WTC11 (cell line): ENCODE measurements around the gene CHST5. TPM values are rescaled to one million over a fixed set of nuclear protein-coding genes. Genes with fewer than 3 reads are reported as not detected.
"Not testable (repeated sequence)": the region's sequence is repeated elsewhere in the genome, so short reads cannot be mapped to it uniquely, and the experiment has no call there.

ENCODE experiments used
- ATAC-seq: fragments of 200-7000 bp; cut with Tn5 transposase; 2 replicates; pipeline ENCODE4 v1.10.0; 2021; ENCODE audit warnings: mild to moderate bottlenecking, moderate library complexity
- CTCF ChIA-PET: fragments of 300-600 bp; sonication (Branson Sonifier 250); formaldehyde crosslinking; loops from one replicate; lab custom pipeline; 2021; ENCODE audit warnings: antibody characterized with exemption; lab: Charles Lee
- POLR2A ChIA-PET: fragments of 350-600 bp; sonication (Branson Sonifier 250); formaldehyde crosslinking; loops from one replicate; lab custom pipeline; 2021; ENCODE audit warnings: antibody characterized with exemption; lab: Charles Lee
- DNase-seq: peaks from one replicate; pipeline ENCODE4 v3.0.0; 2021; ENCODE audit warnings: low spot score
- H3K27ac Mint-ChIP-seq: 2 replicates; pipeline ENCODE4 v1.8.0; 2021; ENCODE audit warnings: mixed read lengths
- H3K27me3 Mint-ChIP-seq: 2 replicates; pipeline ENCODE4 v1.8.0; 2021; ENCODE audit warnings: low read depth, mild to moderate bottlenecking, moderate library complexity, mixed read lengths
- H3K36me3 Mint-ChIP-seq: 2 replicates; pipeline ENCODE4 v1.8.0; 2021; ENCODE audit warnings: mixed read lengths
- H3K4me1 Mint-ChIP-seq: 2 replicates; pipeline ENCODE4 v1.8.0; 2022; ENCODE audit warnings: mixed read lengths
- H3K4me3 Mint-ChIP-seq: 2 replicates; pipeline ENCODE4 v1.8.0; 2021; ENCODE audit warnings: mild to moderate bottlenecking, moderate library complexity, mixed read lengths
- H3K9me3 Mint-ChIP-seq: 2 replicates; pipeline ENCODE4 v1.8.0; 2021; ENCODE audit warnings: mixed read lengths
- CREM ChIP-seq: sonication (generic); formaldehyde crosslinking; IDR thresholded peaks from 2 replicates; pipeline ENCODE4 v1.8.1; 2022; ENCODE audit warnings: mild to moderate bottlenecking, missing genetic modification reagents, moderate library complexity
- EMX1 ChIP-seq: fragments of 250-450 bp; sonication (Bioruptor Pico); IDR thresholded peaks from 2 replicates; pipeline ENCODE4 v1.8.0; 2021; ENCODE audit warnings: mild to moderate bottlenecking
- JAZF1 ChIP-seq: fragments of 250-450 bp; sonication (Bioruptor Pico); IDR thresholded peaks from 2 replicates; pipeline ENCODE4 v1.9.0; 2021; ENCODE audit warnings: moderate library complexity, mild to moderate bottlenecking, inconsistent platforms
- MXD4 ChIP-seq: fragments of 250-450 bp; sonication (Bioruptor Pico); IDR thresholded peaks from 2 replicates; pipeline ENCODE4 v1.8.0; 2021; ENCODE audit warnings: mild to moderate bottlenecking, moderate library complexity, borderline replicate concordance
- NR3C1 ChIP-seq: sonication (generic); formaldehyde crosslinking; conservative IDR thresholded peaks from 2 replicates; pipeline ENCODE4 v1.8.1; 2023; ENCODE audit warnings: low read depth, mild to moderate bottlenecking, missing genetic modification reagents
- RELA ChIP-seq: sonication (generic); formaldehyde crosslinking; IDR thresholded peaks from 2 replicates; pipeline ENCODE4 v1.8.1; 2022; ENCODE audit warnings: missing genetic modification reagents, mild to moderate bottlenecking, borderline replicate concordance
- TEAD4 ChIP-seq: sonication (generic); formaldehyde crosslinking; IDR thresholded peaks from 2 replicates; pipeline ENCODE4 v1.8.0; 2022; ENCODE audit warnings: mild to moderate bottlenecking, missing genetic modification reagents
- ZNF121 ChIP-seq: sonication (generic); formaldehyde crosslinking; IDR thresholded peaks from 2 replicates; pipeline ENCODE4 v1.8.0; 2023; ENCODE audit warnings: missing genetic modification reagents
- ZNF219 ChIP-seq: sonication (generic); formaldehyde crosslinking; IDR thresholded peaks from 2 replicates; pipeline ENCODE4 v1.8.0; 2023; ENCODE audit warnings: missing genetic modification reagents, mild to moderate bottlenecking, borderline replicate concordance
- ZNF263 ChIP-seq: sonication (generic); formaldehyde crosslinking; IDR thresholded peaks from 2 replicates; pipeline ENCODE4 v1.8.1; 2022; ENCODE audit warnings: low read depth, mild to moderate bottlenecking, moderate library complexity, missing genetic modification reagents
- total RNA-seq: library from RNA; stranded (reverse); gene quantifications from 3 replicates; pipeline ENCODE4 v1.2.3, GENCODE V29; 2021
- TF ChIP-seq, protein P1 (sequence below): sonication (generic); formaldehyde crosslinking; conservative IDR thresholded peaks from 2 replicates; pipeline ENCODE4 v1.8.1; 2023; ENCODE audit warnings: mild to moderate bottlenecking, low read depth, missing genetic modification reagents, moderate library complexity
- TF ChIP-seq, protein P2 (sequence below): sonication (generic); formaldehyde crosslinking; IDR thresholded peaks from 2 replicates; pipeline ENCODE4 v1.8.0; 2022; ENCODE audit warnings: missing genetic modification reagents
- TF ChIP-seq, protein P3 (sequence below): sonication (generic); formaldehyde crosslinking; IDR thresholded peaks from 2 replicates; pipeline ENCODE4 v1.8.0; 2022; ENCODE audit warnings: mild to moderate bottlenecking, missing genetic modification reagents
- TF ChIP-seq, protein P4 (sequence below): sonication (generic); formaldehyde crosslinking; IDR thresholded peaks from 2 replicates; pipeline ENCODE4 v1.8.0; 2022; ENCODE audit warnings: mild to moderate bottlenecking, missing genetic modification reagents
- TF ChIP-seq, protein P5 (sequence below): sonication (generic); formaldehyde crosslinking; IDR thresholded peaks from 2 replicates; pipeline ENCODE4 v1.8.0; 2023; ENCODE audit warnings: missing genetic modification reagents, mild to moderate bottlenecking, borderline replicate concordance

Gene CHST5
- total RNA-seq, 1 experiment from 2014 or later: not detected

DNA sequence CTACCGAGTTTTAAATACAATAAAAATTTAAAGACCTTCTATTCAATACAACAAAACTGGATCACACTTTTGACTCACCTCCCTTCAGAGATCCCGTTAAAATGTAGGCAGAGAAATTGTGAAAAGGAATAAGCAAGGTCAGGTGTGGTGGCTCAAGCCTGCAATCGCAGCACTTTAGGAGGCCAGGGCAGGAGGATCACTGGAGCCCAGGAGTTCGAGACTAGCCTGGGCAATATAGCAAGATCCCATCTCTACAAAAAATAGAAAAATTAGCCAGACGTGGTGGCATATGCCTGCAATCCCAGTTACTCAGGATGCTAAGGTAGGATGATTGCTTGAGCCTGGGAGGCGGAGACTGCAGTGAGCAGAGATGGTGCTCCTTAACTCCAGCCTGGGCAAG, 16.7 kb downstream of the CHST5 start:
- no peak for TF ChIP-seq CREM
- peak; percentile 83 for TF ChIP-seq ZNF121 (CRISPR knock-in tag)
- ATAC-seq (no peak), DNase-seq (no peak)
- Mint-ChIP-seq H3K27ac (peak overlapping the region; percentile 65; the same call in 1 of the 2 replicates), H3K9me3 (no peaks in the 10 kb centered on the region), H3K36me3 (no peaks in the 10 kb centered on the region), H3K4me3 (no peak overlapping the region), H3K4me1 (peaks cover 16% of the 10 kb centered on the region), H3K27me3 (no peaks in the 10 kb centered on the region)
- CTCF ChIA-PET: interaction anchor here (2.4 to 3.5 kb wide), 4 partner anchors 11 to 48 kb away, joined by 19 to 91 read pairs (median 56); partner anchors contain the start of gene CHST6
- POLR2A ChIA-PET: interaction anchor here (0.9 kb wide), 1 partner anchor 14 kb away, joined by 3 read pairs; no protein-coding TSS in a partner anchor

DNA sequence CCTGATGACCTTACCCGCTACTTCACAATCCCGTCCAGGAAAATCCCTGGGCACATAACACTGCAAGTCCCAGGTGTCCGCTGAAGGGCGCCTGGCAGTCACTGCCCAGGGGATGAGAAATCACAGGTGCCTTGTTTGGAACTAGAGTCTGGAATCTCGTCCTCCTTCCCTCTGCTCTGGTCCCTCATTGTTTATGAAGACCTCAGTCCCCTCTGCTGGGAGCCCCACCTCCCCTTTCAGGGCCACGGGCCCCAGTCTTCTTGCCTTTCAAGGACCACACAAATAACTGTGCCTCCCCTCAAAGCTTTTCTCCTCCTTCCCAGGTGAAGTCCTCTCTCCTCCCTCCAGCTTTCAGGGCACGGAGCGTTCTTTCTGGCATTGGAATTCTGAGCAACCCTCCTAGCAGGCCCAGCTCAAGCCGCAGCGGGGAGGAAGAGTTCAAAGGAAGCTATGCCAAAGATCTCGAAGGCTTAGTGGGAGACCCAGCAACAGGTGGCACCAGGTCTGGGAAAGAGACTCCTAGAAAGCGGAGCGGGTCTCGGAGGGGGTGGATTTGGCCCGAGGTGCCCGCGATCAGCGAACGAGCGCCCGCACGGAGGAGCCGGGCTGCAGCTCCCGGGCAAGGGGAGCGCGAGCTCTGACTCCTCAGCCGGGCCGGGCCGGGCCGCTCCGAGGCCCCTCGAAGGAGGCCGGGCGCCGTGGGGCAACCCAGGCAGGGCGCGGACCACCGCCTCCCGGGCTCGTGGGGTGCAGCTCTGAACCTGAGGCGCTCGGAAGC, 19.5 kb downstream of the CHST5 start:
- ATAC-seq (peak; percentile 10), DNase-seq (peak; percentile 39)
- ChIA-PET POLR2A (interaction anchor here (0.9 to 2.0 kb wide), 10 partner anchors 8 to 131 kb away, joined by 3 to 24 read pairs (median 5); partner anchors contain the start of genes CFDP1, CHST6, KARS1 and TERF2IP), CTCF (interaction anchor here (0.6 to 3.5 kb wide), 54 partner anchors 8 to 327 kb away, joined by 3 to 91 read pairs (median 8); partner anchors contain the start of genes ADAT1, CFDP1, CHST5 and CHST6)
- not testable (repeated sequence) for H3K36me3 Mint-ChIP-seq, H3K27me3 Mint-ChIP-seq, H3K9me3 Mint-ChIP-seq
- Mint-ChIP-seq H3K4me1 (peaks cover 16% of the 10 kb centered on the region), H3K4me3 (peak overlapping the region; percentile 77), H3K27ac (peak overlapping the region; percentile 71)
- TF ChIP-seq ZNF263 (CRISPR knock-in tag): 0 out of 2 replicates have a peak, but pooled peaks have one; percentile 28

DNA sequence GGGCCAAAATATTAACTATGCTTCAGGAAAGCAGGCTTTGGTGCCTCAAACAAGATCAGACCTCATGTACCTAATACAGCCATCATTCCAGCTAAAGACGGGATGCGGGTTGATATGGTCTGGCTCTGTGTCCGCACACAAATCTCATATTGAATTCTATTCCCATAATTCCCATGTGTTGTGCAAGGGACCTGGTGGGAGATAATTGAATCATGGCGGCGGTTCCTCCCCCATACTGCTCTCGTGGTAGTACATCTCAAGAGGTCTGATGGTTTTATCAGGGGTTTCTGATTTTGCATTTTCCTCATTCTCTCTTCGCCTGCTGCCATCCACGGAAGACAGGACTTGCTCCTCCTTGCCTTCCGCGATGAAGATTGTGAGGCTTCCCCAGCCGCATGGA, 21.6 kb downstream of the CHST5 start:
- Mint-ChIP-seq H3K9me3 (no peaks in the 10 kb centered on the region), H3K36me3 (no peaks in the 10 kb centered on the region), H3K4me3 (no peak overlapping the region), H3K4me1 (peaks cover 13% of the 10 kb centered on the region), H3K27me3 (no peaks in the 10 kb centered on the region), H3K27ac (no peak overlapping the region)
- DNase-seq (no peak), ATAC-seq (no peak)
- ChIA-PET POLR2A (no interaction called here), CTCF (interaction anchor here (1.3 kb wide), 1 partner anchor 49 kb away, joined by 3 read pairs; the partner anchor contains the start of gene TMEM170A)
- TF ChIP-seq TEAD4 (CRISPR knock-in tag) (no peak), JAZF1 (CRISPR knock-in tag) (no peak), EMX1 (CRISPR knock-in tag) (no peak), ZNF219 (CRISPR knock-in tag) (no peak), MXD4 (CRISPR knock-in tag) (no peak), NR3C1 (CRISPR knock-in tag) (no peak), RELA (no peak)
- TF ChIP-seq, protein P1, sequence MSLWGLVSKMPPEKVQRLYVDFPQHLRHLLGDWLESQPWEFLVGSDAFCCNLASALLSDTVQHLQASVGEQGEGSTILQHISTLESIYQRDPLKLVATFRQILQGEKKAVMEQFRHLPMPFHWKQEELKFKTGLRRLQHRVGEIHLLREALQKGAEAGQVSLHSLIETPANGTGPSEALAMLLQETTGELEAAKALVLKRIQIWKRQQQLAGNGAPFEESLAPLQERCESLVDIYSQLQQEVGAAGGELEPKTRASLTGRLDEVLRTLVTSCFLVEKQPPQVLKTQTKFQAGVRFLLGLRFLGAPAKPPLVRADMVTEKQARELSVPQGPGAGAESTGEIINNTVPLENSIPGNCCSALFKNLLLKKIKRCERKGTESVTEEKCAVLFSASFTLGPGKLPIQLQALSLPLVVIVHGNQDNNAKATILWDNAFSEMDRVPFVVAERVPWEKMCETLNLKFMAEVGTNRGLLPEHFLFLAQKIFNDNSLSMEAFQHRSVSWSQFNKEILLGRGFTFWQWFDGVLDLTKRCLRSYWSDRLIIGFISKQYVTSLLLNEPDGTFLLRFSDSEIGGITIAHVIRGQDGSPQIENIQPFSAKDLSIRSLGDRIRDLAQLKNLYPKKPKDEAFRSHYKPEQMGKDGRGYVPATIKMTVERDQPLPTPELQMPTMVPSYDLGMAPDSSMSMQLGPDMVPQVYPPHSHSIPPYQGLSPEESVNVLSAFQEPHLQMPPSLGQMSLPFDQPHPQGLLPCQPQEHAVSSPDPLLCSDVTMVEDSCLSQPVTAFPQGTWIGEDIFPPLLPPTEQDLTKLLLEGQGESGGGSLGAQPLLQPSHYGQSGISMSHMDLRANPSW (CRISPR knock-in tag): no peak
- TF ChIP-seq, protein P2, sequence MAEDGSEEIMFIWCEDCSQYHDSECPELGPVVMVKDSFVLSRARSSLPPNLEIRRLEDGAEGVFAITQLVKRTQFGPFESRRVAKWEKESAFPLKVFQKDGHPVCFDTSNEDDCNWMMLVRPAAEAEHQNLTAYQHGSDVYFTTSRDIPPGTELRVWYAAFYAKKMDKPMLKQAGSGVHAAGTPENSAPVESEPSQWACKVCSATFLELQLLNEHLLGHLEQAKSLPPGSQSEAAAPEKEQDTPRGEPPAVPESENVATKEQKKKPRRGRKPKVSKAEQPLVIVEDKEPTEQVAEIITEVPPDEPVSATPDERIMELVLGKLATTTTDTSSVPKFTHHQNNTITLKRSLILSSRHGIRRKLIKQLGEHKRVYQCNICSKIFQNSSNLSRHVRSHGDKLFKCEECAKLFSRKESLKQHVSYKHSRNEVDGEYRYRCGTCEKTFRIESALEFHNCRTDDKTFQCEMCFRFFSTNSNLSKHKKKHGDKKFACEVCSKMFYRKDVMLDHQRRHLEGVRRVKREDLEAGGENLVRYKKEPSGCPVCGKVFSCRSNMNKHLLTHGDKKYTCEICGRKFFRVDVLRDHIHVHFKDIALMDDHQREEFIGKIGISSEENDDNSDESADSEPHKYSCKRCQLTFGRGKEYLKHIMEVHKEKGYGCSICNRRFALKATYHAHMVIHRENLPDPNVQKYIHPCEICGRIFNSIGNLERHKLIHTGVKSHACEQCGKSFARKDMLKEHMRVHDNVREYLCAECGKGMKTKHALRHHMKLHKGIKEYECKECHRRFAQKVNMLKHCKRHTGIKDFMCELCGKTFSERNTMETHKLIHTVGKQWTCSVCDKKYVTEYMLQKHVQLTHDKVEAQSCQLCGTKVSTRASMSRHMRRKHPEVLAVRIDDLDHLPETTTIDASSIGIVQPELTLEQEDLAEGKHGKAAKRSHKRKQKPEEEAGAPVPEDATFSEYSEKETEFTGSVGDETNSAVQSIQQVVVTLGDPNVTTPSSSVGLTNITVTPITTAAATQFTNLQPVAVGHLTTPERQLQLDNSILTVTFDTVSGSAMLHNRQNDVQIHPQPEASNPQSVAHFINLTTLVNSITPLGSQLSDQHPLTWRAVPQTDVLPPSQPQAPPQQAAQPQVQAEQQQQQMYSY (CRISPR knock-in tag): no peak
- TF ChIP-seq, protein P3, sequence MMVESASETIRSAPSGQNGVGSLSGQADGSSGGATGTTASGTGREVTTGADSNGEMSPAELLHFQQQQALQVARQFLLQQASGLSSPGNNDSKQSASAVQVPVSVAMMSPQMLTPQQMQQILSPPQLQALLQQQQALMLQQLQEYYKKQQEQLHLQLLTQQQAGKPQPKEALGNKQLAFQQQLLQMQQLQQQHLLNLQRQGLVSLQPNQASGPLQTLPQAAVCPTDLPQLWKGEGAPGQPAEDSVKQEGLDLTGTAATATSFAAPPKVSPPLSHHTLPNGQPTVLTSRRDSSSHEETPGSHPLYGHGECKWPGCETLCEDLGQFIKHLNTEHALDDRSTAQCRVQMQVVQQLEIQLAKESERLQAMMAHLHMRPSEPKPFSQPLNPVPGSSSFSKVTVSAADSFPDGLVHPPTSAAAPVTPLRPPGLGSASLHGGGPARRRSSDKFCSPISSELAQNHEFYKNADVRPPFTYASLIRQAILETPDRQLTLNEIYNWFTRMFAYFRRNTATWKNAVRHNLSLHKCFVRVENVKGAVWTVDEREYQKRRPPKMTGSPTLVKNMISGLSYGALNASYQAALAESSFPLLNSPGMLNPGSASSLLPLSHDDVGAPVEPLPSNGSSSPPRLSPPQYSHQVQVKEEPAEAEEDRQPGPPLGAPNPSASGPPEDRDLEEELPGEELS (CRISPR knock-in tag): no peak
- TF ChIP-seq, protein P4, sequence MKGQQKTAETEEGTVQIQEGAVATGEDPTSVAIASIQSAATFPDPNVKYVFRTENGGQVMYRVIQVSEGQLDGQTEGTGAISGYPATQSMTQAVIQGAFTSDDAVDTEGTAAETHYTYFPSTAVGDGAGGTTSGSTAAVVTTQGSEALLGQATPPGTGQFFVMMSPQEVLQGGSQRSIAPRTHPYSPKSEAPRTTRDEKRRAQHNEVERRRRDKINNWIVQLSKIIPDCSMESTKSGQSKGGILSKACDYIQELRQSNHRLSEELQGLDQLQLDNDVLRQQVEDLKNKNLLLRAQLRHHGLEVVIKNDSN (CRISPR knock-in tag): no peak
- TF ChIP-seq, protein P5, sequence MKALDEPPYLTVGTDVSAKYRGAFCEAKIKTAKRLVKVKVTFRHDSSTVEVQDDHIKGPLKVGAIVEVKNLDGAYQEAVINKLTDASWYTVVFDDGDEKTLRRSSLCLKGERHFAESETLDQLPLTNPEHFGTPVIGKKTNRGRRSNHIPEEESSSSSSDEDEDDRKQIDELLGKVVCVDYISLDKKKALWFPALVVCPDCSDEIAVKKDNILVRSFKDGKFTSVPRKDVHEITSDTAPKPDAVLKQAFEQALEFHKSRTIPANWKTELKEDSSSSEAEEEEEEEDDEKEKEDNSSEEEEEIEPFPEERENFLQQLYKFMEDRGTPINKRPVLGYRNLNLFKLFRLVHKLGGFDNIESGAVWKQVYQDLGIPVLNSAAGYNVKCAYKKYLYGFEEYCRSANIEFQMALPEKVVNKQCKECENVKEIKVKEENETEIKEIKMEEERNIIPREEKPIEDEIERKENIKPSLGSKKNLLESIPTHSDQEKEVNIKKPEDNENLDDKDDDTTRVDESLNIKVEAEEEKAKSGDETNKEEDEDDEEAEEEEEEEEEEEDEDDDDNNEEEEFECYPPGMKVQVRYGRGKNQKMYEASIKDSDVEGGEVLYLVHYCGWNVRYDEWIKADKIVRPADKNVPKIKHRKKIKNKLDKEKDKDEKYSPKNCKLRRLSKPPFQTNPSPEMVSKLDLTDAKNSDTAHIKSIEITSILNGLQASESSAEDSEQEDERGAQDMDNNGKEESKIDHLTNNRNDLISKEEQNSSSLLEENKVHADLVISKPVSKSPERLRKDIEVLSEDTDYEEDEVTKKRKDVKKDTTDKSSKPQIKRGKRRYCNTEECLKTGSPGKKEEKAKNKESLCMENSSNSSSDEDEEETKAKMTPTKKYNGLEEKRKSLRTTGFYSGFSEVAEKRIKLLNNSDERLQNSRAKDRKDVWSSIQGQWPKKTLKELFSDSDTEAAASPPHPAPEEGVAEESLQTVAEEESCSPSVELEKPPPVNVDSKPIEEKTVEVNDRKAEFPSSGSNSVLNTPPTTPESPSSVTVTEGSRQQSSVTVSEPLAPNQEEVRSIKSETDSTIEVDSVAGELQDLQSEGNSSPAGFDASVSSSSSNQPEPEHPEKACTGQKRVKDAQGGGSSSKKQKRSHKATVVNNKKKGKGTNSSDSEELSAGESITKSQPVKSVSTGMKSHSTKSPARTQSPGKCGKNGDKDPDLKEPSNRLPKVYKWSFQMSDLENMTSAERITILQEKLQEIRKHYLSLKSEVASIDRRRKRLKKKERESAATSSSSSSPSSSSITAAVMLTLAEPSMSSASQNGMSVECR (CRISPR knock-in tag): no peak
